ENCODE results near the gene KATNB1.
A peak's percentile ranks its signal among the peaks of the same experiment; 100 is the strongest.

Gene KATNB1

GRCh38 chr16:57739756-57740422, 4.3 kb downstream of the KATNB1 start:
- Histone ChIP-seq H3K79me1 (ENCODE audit: low read length) (peaks cover 2% of the 10 kb centered on the region), H3K27me3 (ENCODE audit: insufficient read depth, low read length) (no peaks in the 10 kb centered on the region), H3K4me2 (ENCODE audit: low read length) (no peak overlapping the region), H3K23ac (ENCODE audit: low read length) (no peak overlapping the region), H2BK5ac (ENCODE audit: low read depth, low read length, poor library complexity) (no peak overlapping the region), H4K8ac (ENCODE audit: low read depth, low read length) (no peak overlapping the region), H3K36me3 (ENCODE audit: control insufficient read depth in 1 of 2, insufficient read depth in 2 of 2, low read length in 2 of 2) (peaks cover 0 to 2% of the 10 kb centered on the region in 2 experiments), H3K27ac (ENCODE audit: low read depth, low read length) (no peak overlapping the region), H4K91ac (ENCODE audit: low read depth, low read length) (no peak overlapping the region), H4K12ac (ENCODE audit: low read depth, low read length) (no peak overlapping the region), H3K18ac (ENCODE audit: low read length) (no peak overlapping the region), H3K79me2 (ENCODE audit: control insufficient read depth, insufficient read depth, low read length, poor library complexity) (peaks cover 1% of the 10 kb centered on the region), H3K14ac (ENCODE audit: low read length) (no peak overlapping the region), H3K4me3 (ENCODE audit: low read depth, low read length) (no peak overlapping the region), H2BK120ac (ENCODE audit: insufficient read depth, low read length, poor library complexity) (no peak overlapping the region), H3K9ac (ENCODE audit: low read length) (no peak overlapping the region), H2BK12ac (ENCODE audit: low read length) (no peak overlapping the region), H3K4me1 (ENCODE audit: control insufficient read depth in 1 of 2, insufficient read depth in 2 of 2, low read length in 2 of 2) (peaks cover 10% of the 10 kb centered on the region in 2 experiments), H3K4ac (ENCODE audit: low read depth, low read length) (no peak overlapping the region), H2AK5ac (ENCODE audit: low read length) (no peak overlapping the region), H2AFZ (ENCODE audit: insufficient read depth, low read length, poor library complexity) (no peak overlapping the region), H3K9me3 (ENCODE audit: insufficient read depth, low read depth, low read length) (peaks cover 5% of the 10 kb centered on the region)
- WGBS (ENCODE audit: extremely low coverage, insufficient coverage, insufficient read length), result no CpG with 5 or more reads among the region's 18 CpGs
- DNase-seq, result no peak

GRCh38 chr16:57740423-57741071, 5.0 kb downstream of the KATNB1 start:
- H2BK5ac ChIP-seq (ENCODE audit: low read depth, low read length, poor library complexity), result no peak overlapping the region
- H2BK120ac ChIP-seq (ENCODE audit: insufficient read depth, low read length, poor library complexity), result no peak overlapping the region
- no peaks in the 10 kb centered on the region for H3K79me2 ChIP-seq (ENCODE audit: control insufficient read depth, insufficient read depth, low read length, poor library complexity)
- H3K27me3 ChIP-seq (ENCODE audit: insufficient read depth, low read length), result no peaks in the 10 kb centered on the region
- peaks cover 5% of the 10 kb centered on the region for H3K9me3 ChIP-seq (ENCODE audit: insufficient read depth, low read depth, low read length)
- no peak overlapping the region for H4K8ac ChIP-seq (ENCODE audit: low read depth, low read length)
- H4K12ac ChIP-seq (ENCODE audit: low read depth, low read length), result no peak overlapping the region
- H3K4me3 ChIP-seq (ENCODE audit: low read depth, low read length), result no peak overlapping the region
- DNase-seq, result no peak
- H3K4ac ChIP-seq (ENCODE audit: low read depth, low read length), result no peak overlapping the region
- H2BK12ac ChIP-seq (ENCODE audit: low read length), result no peak overlapping the region
- H2AK5ac ChIP-seq (ENCODE audit: low read length), result no peak overlapping the region
- H3K36me3 ChIP-seq (ENCODE audit: control insufficient read depth in 1 of 2, insufficient read depth in 2 of 2, low read length in 2 of 2), result peaks cover 0 to 2% of the 10 kb centered on the region in 2 experiments
- no peak overlapping the region for H3K27ac ChIP-seq (ENCODE audit: low read depth, low read length)
- no peak overlapping the region for H3K18ac ChIP-seq (ENCODE audit: low read length)
- no peak overlapping the region for H3K14ac ChIP-seq (ENCODE audit: low read length)
- H2AFZ ChIP-seq (ENCODE audit: insufficient read depth, low read length, poor library complexity), result no peak overlapping the region
- H3K23ac ChIP-seq (ENCODE audit: low read length), result no peak overlapping the region
- WGBS (ENCODE audit: extremely low coverage, insufficient coverage, insufficient read length), result no CpG with 5 or more reads among the region's 24 CpGs
- H3K4me2 ChIP-seq (ENCODE audit: low read length), result no peak overlapping the region
- H3K9ac ChIP-seq (ENCODE audit: low read length), result no peak overlapping the region
- peaks cover 10% of the 10 kb centered on the region in 2 experiments for H3K4me1 ChIP-seq (ENCODE audit: control insufficient read depth in 1 of 2, insufficient read depth in 2 of 2, low read length in 2 of 2)
- no peaks in the 10 kb centered on the region for H3K79me1 ChIP-seq (ENCODE audit: low read length)
- H4K91ac ChIP-seq (ENCODE audit: low read depth, low read length), result no peak overlapping the region

GRCh38 chr16:57741660-57742191, 6.2 kb downstream of the KATNB1 start:
- H3K23ac ChIP-seq (ENCODE audit: low read length), result no peak overlapping the region
- no peak overlapping the region for H3K14ac ChIP-seq (ENCODE audit: low read length)
- no peak overlapping the region for H3K18ac ChIP-seq (ENCODE audit: low read length)
- H3K4me2 ChIP-seq (ENCODE audit: low read length), result no peak overlapping the region
- no peaks in the 10 kb centered on the region for H3K79me2 ChIP-seq (ENCODE audit: control insufficient read depth, insufficient read depth, low read length, poor library complexity)
- H3K9me3 ChIP-seq (ENCODE audit: insufficient read depth, low read depth, low read length), result peaks cover 5% of the 10 kb centered on the region
- H2BK120ac ChIP-seq (ENCODE audit: insufficient read depth, low read length, poor library complexity), result no peak overlapping the region
- no peaks in the 10 kb centered on the region for H3K27me3 ChIP-seq (ENCODE audit: insufficient read depth, low read length)
- no CpG with 5 or more reads among the region's 16 CpGs for WGBS (ENCODE audit: extremely low coverage, insufficient coverage, insufficient read length)
- no peak overlapping the region for H2BK5ac ChIP-seq (ENCODE audit: low read depth, low read length, poor library complexity)
- no peak overlapping the region for H3K27ac ChIP-seq (ENCODE audit: low read depth, low read length)
- H3K4ac ChIP-seq (ENCODE audit: low read depth, low read length), result no peak overlapping the region
- H4K8ac ChIP-seq (ENCODE audit: low read depth, low read length), result no peak overlapping the region
- peaks cover 0 to 2% of the 10 kb centered on the region in 2 experiments for H3K36me3 ChIP-seq (ENCODE audit: control insufficient read depth in 1 of 2, insufficient read depth in 2 of 2, low read length in 2 of 2)
- no peak for DNase-seq
- no peak overlapping the region for H2BK12ac ChIP-seq (ENCODE audit: low read length)
- no peak overlapping the region for H4K12ac ChIP-seq (ENCODE audit: low read depth, low read length)
- peaks cover 2 to 3% of the 10 kb centered on the region in 2 experiments for H3K4me1 ChIP-seq (ENCODE audit: control insufficient read depth in 1 of 2, insufficient read depth in 2 of 2, low read length in 2 of 2)
- H2AFZ ChIP-seq (ENCODE audit: insufficient read depth, low read length, poor library complexity), result no peak overlapping the region
- H3K4me3 ChIP-seq (ENCODE audit: low read depth, low read length), result no peak overlapping the region
- H2AK5ac ChIP-seq (ENCODE audit: low read length), result no peak overlapping the region
- H3K79me1 ChIP-seq (ENCODE audit: low read length), result no peaks in the 10 kb centered on the region
- H3K9ac ChIP-seq (ENCODE audit: low read length), result no peak overlapping the region
- H4K91ac ChIP-seq (ENCODE audit: low read depth, low read length), result no peak overlapping the region

GRCh38 chr16:57742543-57742942, 7.0 kb downstream of the KATNB1 start:
- Histone ChIP-seq H3K4me1 (ENCODE audit: control insufficient read depth in 1 of 2, insufficient read depth in 2 of 2, low read length in 2 of 2) (no peaks in the 10 kb centered on the region), H3K4ac (ENCODE audit: low read depth, low read length) (no peak overlapping the region), H3K23ac (ENCODE audit: low read length) (no peak overlapping the region), H3K79me1 (ENCODE audit: low read length) (no peaks in the 10 kb centered on the region), H3K18ac (ENCODE audit: low read length) (no peak overlapping the region), H2AK5ac (ENCODE audit: low read length) (no peak overlapping the region), H3K9me3 (ENCODE audit: insufficient read depth, low read depth, low read length) (peaks cover 5% of the 10 kb centered on the region), H3K9ac (ENCODE audit: low read length) (peak overlapping the region; percentile 12), H2AFZ (ENCODE audit: insufficient read depth, low read length, poor library complexity) (no peak overlapping the region), H2BK120ac (ENCODE audit: insufficient read depth, low read length, poor library complexity) (no peak overlapping the region), H3K27ac (ENCODE audit: low read depth, low read length) (no peak overlapping the region), H3K4me3 (ENCODE audit: low read depth, low read length) (no peak overlapping the region), H4K8ac (ENCODE audit: low read depth, low read length) (no peak overlapping the region), H3K27me3 (ENCODE audit: insufficient read depth, low read length) (no peaks in the 10 kb centered on the region), H2BK12ac (ENCODE audit: low read length) (no peak overlapping the region), H4K91ac (ENCODE audit: low read depth, low read length) (no peak overlapping the region), H3K79me2 (ENCODE audit: control insufficient read depth, insufficient read depth, low read length, poor library complexity) (no peaks in the 10 kb centered on the region), H3K36me3 (ENCODE audit: control insufficient read depth in 1 of 2, insufficient read depth in 2 of 2, low read length in 2 of 2) (peaks cover 0 to 2% of the 10 kb centered on the region in 2 experiments), H2BK5ac (ENCODE audit: low read depth, low read length, poor library complexity) (no peak overlapping the region), H3K4me2 (ENCODE audit: low read length) (no peak overlapping the region), H4K12ac (ENCODE audit: low read depth, low read length) (no peak overlapping the region), H3K14ac (ENCODE audit: low read length) (no peak overlapping the region)
- DNase-seq, result no peak
- no CpG with 5 or more reads among the region's 4 CpGs for whole genome bisulfite sequencing (ENCODE audit: extremely low coverage, insufficient coverage, insufficient read length)
